ENCODE measurements around the gene ELK3.
"Not testable (repeated sequence)": the region's sequence is repeated elsewhere in the genome, so short reads cannot be mapped to it uniquely, and the experiment has no call there.

Gene ELK3

DNA sequence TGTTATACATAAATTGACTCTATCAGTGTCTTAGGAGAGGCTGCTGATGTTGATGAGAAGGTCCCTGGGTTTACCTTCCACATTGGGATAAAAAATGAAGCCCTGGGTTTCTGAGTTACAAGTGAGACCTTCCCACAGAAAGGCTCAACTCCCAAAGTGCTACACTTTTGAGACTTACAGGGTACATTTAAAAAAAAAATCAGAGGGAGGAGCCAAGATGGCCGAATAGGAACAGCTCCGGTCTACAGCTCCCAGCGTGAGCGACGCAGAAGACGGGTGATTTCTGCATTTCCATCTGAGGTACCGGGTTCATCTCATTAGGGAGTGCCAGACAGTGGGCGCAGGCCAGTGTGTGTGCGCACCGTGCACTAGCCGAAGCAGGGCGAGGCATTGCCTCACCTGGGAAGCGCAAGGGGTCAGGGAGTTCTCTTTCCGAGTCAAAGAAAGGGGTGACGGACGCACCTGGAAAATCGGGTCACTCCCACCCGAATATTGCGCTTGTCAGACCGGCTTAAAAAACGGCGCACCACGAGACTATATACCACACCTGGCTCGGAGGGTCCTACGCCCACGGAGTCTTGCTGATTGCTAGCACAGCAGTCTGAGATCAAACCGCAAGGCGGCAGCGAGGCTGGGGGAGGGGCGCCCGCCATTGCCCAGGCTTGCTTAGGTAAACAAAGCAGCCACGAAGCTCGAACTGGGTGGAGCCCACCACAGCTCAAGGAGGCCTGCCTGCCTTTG lies 121.7 kb downstream of the ELK3 start:
- not testable (repeated sequence) for DNase-seq

DNA sequence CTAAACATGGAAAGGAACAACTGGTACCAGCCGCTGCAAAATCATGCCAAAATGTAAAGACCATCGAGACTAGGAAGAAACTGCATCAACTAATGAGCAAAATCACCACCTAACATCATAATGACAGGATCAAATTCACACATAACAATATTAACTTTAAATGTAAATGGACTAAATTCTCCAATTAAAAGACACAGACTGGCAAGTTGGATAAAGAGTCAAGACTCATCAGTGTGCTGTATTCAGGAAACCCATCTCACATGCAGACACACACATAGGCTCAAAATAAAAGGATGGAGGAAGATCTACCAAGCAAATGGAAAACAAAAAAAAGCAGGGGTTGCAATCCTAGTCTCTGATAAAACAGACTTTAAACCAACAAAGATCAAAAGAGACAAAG lies 123.6 kb downstream of the ELK3 start:
- DNase-seq: not testable (repeated sequence)
